ENCODE data around the gene TBRG4.

Gene TBRG4

DNA sequence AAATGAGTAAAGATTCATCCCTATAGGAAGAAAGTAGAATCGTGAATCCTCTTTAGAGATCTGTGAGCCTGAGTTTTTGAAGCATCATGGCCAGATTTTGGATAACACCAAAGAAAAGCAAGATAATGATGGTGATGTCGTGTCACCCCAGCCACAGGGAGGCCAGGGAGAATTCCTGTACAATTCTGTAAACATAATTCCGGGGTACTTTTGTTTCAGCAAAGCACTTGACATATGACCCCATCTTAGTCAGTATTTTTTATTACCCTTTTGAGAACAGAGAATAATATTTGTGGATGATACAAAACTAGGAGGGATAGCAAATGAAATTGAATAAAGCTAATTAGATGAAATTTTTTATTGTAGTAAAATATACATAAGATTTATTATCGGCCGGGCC, 56.5 kb downstream of the TBRG4 start:
- no peak for DNase-seq (ENCODE audit: low read depth, low spot score)

- no peak for DNase-seq (ENCODE audit: low read depth, low spot score)
Observed at GRCh38 chr7:45054442-45054841, 57.1 kb downstream of the TBRG4 start.

GRCh38 chr7:45053941-45054340, 57.6 kb downstream of the TBRG4 start:
- no peak for DNase-seq (ENCODE audit: low read depth, low spot score)

DNA sequence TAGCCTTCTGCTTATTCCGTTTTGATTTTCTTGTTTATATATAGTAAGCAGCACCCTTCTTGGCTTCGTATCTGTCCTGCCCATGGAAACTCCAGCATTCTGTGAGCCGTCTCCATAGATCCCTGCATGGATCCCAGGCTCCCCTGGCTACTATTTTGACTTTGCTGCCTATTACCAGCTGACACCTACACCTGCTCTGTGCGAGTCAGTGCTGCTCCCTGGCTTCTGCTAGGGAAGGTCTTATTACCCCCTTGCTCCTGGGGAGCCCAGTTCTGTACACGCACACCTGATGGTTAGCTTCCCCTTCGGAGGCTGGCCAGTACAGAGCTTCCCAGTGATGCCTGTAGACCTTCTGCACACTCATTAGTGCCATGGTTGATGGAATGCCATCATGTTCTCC, 58.1 kb downstream of the TBRG4 start:
- DNase-seq (ENCODE audit: low read depth, low spot score), result no peak

DNA sequence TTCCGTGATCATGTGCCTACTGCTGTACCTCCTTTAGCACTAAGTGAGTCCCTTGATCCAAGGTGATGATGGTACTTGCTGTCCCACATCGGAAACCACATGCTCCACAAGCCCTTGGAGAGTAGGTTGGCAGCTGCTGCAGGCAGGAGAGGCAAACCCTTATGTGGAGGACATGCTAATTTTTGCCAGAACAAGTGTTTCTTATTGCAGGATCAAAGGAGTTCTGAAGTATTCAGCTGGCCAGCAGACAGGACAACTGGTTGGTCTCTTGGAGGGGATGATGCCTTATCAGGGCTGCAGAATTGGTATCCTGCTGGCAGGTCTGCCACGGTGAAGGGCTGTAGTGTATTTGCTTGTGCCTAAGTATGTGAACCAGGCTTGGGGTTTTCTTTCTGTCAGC, 59.5 kb downstream of the TBRG4 start:
- DNase-seq (ENCODE audit: low read depth, low spot score), result no peak

- no peak for DNase-seq (ENCODE audit: low read depth, low spot score)
Observed at GRCh38 chr7:45050198-45050597, 61.3 kb downstream of the TBRG4 start.
